ENCODE results near the gene APBA2. TPM values are rescaled to one million over a fixed set of nuclear protein-coding genes. Genes with fewer than 3 reads are reported as not detected.
A peak's percentile ranks its signal among the peaks of the same experiment; 100 is the strongest.

APBA2 gene
- total RNA-seq, 2 donors from 2014 or later = 0.47 to 0.48 TPM

DNA sequence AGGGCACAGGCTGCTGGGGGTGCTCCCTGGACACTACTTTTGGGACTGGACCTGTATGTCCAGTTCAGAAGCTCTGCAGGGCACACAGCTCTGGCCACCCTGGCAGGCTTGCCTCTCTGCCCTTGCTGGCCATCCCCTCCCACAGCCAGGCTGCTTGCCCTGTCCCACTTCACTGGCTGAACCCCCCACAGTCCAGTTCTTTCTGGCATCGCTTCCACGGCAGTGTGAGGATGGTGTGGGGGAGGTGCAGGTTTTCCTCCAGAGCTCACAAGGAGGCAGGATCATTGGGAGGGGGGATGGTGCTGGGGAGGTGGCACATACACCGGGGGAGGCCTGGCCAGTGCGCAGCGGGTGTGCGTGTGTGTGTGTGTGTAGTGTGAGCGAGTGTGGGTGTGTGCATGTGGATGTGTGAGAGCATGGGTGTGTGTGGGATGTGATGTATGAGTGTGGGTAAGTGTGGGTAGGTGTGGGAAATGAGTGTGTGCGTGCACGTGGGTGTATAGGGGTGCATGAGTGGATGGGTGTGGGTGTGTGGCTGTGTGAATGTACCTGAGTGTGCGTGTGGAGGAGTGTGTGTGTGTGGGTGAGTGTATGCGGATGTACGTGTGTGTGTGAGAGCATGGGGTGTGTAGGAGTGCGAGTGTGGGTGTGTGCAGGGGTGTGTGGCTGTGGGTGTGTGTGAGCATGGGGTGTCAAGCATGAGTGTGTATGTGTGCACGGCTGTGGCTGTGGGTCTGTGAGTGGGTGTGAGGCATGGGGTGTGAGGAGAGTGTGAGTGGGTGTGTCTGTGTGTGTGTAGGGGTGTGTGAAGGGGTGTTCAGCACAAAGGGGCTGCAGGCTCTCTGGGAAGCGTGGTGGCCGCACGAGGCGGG, 228.7 kb downstream of the APBA2 start:
- H3K27me3 ChIP-seq = peaks cover 0 to 4% of the 10 kb centered on the region in 2 donors
- no peak overlapping the region for H3K27ac ChIP-seq
- peak overlapping the region in 1 of 2 donors; percentile 50 for H3K4me3 ChIP-seq
- H3K4me1 ChIP-seq = peaks cover 0 to 11% of the 10 kb centered on the region in 2 donors
- H3K9me3 ChIP-seq = no peaks in the 10 kb centered on the region
- TF ChIP-seq, protein P1, sequence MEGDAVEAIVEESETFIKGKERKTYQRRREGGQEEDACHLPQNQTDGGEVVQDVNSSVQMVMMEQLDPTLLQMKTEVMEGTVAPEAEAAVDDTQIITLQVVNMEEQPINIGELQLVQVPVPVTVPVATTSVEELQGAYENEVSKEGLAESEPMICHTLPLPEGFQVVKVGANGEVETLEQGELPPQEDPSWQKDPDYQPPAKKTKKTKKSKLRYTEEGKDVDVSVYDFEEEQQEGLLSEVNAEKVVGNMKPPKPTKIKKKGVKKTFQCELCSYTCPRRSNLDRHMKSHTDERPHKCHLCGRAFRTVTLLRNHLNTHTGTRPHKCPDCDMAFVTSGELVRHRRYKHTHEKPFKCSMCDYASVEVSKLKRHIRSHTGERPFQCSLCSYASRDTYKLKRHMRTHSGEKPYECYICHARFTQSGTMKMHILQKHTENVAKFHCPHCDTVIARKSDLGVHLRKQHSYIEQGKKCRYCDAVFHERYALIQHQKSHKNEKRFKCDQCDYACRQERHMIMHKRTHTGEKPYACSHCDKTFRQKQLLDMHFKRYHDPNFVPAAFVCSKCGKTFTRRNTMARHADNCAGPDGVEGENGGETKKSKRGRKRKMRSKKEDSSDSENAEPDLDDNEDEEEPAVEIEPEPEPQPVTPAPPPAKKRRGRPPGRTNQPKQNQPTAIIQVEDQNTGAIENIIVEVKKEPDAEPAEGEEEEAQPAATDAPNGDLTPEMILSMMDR (IDR thresholded peaks at IDR 0.05) = no peak
- H3K36me3 ChIP-seq = no peaks in the 10 kb centered on the region
- no peak for DNase-seq (ENCODE audit: low spot score)

DNA sequence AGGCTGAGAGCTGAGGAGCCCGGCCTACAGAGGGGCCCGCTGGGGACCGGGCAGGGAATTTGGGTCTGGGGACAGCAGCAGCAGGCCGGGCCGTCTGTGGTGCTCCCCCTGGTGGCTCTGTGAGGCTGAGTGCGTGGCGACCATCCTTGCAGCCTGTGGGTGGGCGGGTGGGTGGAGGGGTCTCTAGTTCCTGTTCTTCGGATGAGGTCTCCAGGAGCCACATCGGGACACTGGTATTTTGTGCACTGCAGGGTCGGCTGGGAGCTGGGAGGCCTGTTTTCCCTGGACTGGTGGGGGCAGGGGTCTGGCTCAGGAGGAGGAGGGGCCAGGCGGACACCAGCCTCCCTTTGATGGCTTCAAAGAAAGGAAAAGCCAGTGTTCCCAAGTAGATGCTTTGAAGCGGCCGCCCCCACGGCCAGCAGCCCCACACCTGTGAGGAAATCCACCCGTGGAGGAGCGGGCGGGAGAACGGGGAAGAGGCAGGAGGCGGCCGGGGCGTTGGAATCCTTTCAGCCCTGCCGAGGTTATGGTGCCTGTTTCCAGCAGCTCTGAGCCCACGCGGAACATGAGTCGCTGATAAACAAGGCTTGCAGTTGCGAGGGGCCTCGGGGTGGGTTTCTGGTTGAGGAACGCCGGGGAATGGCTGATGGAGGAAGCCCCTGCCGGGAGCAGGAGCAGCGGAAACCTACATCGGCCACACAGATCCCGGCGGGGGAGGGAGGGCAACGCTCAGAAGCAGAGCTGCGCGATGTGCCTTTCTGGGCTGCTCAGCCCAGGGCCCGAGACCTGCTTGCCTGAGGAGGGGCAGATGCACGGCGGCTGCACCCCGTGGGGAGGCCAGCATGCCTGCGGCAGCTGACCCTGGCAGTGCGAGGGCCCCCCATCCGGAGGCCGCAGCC, 229.6 kb downstream of the APBA2 start:
- no peak for DNase-seq (ENCODE audit: low spot score)
- H3K4me1 ChIP-seq = peaks cover 0 to 11% of the 10 kb centered on the region in 2 donors
- no peak overlapping the region for H3K27ac ChIP-seq
- peak overlapping the region; percentile 33 to 50 for H3K4me3 ChIP-seq
- no peaks in the 10 kb centered on the region for H3K9me3 ChIP-seq
- H3K36me3 ChIP-seq = no peaks in the 10 kb centered on the region
- TF ChIP-seq, protein P1 (IDR thresholded peaks at IDR 0.05) = peak in 1 of 2 donors; percentile 61
- H3K27me3 ChIP-seq = peaks cover 0 to 4% of the 10 kb centered on the region in 2 donors

DNA sequence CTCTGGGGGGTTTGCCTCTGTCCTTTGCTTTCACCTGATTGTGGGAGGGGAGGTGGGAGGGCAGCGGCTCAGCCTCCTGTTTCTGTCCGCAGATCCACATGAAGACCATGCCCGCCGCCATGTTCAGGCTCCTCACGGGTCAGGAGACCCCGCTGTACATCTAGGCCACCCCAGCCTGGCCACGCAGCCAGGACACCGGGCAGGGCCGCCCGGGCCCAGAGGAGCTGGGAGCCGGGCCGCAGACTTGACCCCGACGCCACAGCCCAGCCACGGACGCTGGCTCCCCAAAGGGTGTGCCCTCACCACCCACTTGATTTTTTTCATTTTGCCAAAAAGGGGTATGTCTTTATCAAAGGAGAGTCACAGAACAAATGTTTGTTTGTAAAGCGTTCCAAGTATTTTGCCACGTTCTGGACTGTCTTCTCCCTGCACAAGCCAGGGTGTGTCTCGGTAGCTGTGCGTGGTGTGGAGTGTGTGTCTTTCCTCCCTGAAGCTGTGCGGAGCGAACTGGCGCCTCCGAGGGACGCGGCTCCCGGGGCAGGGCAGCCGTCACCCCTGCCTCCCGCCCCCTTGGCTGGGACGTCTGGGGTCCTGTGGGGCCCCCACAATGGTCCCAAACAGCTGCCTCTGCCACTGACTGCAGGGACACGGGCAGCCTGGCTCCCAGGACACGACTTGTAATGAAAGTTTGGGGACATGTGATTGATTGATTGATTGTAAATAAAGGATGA, 231.4 kb downstream of the APBA2 start:
- TF ChIP-seq, protein P1 (IDR thresholded peaks at IDR 0.05) = no peak
- no peak overlapping the region for H3K27ac ChIP-seq
- peaks cover 0 to 11% of the 10 kb centered on the region in 2 donors for H3K4me1 ChIP-seq
- H3K9me3 ChIP-seq = no peaks in the 10 kb centered on the region
- no peaks in the 10 kb centered on the region for H3K36me3 ChIP-seq
- no peak overlapping the region for H3K4me3 ChIP-seq
- no peak for DNase-seq (ENCODE audit: low spot score)
- peaks cover 0 to 4% of the 10 kb centered on the region in 2 donors for H3K27me3 ChIP-seq

DNA sequence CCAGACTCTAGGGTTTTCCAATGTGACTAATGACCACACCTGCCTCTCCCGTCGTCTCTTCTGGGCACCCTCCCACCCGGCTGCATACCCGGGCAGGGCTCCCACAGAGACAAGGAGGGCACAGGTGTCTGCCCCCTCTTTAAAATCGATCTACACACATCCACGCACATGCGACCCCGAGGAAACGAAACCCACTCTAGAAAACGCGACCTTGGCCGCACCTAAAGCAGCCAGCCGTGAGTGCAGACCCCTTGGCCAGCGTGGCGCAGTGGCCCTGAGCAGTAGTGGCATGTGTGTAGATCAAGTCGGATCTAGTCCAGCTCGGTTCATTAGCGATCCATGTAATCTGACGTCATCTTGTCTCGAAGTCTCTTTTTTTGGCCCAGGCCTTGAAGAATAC, 232.0 kb downstream of the APBA2 start:
- peaks cover 0 to 11% of the 10 kb centered on the region in 2 donors for H3K4me1 ChIP-seq
- TF ChIP-seq, protein P1 (IDR thresholded peaks at IDR 0.05) = no peak
- H3K27me3 ChIP-seq = peaks cover 0 to 4% of the 10 kb centered on the region in 2 donors
- no peak for DNase-seq (ENCODE audit: low spot score)
- no peaks in the 10 kb centered on the region for H3K36me3 ChIP-seq
- H3K27ac ChIP-seq = no peak overlapping the region
- H3K4me3 ChIP-seq = no peak overlapping the region
- no peaks in the 10 kb centered on the region for H3K9me3 ChIP-seq

DNA sequence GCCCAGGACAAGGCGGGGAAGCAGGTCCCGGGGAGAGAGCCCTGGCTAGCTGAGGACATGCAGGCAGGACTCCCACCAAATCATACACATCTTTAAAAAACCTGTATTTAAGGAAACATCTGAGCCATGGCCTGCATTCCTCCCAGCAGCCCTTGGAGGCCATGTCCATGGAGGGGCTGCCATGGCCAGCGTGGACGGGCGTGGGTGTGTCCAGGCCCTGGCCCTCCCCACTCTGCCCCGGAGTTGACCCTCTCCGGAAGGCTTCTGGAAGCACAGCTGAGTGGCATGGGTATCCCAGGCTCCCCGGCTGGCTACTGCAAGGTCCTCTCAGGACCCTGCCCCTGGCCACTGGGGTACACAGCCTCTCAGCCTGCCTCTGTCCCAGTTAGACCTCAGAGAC, 234.1 kb downstream of the APBA2 start:
- no peak for DNase-seq (ENCODE audit: low spot score)
- TF ChIP-seq, protein P1 (IDR thresholded peaks at IDR 0.05) = no peak
- Histone ChIP-seq H3K27ac (no peak overlapping the region), H3K9me3 (no peaks in the 10 kb centered on the region), H3K27me3 (peaks cover 0 to 3% of the 10 kb centered on the region in 2 donors), H3K4me3 (no peak overlapping the region), H3K4me1 (peaks cover 0 to 10% of the 10 kb centered on the region in 2 donors), H3K36me3 (no peaks in the 10 kb centered on the region)

All from right atrium auricular region (tissue), 2 donors.